Fibroblast of pulmonary artery (primary cell): ENCODE data around the gene C1QTNF5.

Experiments used
- DNase-seq: peaks from one replicate; pipeline ENCODE4 v3.0.0-alpha.2; 2010; ENCODE audit warnings: low read depth
- H3K4me3 ChIP-seq: replicated peaks from 2 replicates; pipeline ENCODE4 v1.5.1; 2011; ENCODE audit warnings: low read depth, mild to moderate bottlenecking, control low read depth, low read length, moderate library complexity
- CTCF ChIP-seq: IDR thresholded peaks from 2 replicates; pipeline ENCODE4 v1.5.1; 2011; ENCODE audit warnings: mild to moderate bottlenecking, control low read depth, low read length, inconsistent platforms; ENCODE audit errors: missing control alignments

Gene C1QTNF5

DNA sequence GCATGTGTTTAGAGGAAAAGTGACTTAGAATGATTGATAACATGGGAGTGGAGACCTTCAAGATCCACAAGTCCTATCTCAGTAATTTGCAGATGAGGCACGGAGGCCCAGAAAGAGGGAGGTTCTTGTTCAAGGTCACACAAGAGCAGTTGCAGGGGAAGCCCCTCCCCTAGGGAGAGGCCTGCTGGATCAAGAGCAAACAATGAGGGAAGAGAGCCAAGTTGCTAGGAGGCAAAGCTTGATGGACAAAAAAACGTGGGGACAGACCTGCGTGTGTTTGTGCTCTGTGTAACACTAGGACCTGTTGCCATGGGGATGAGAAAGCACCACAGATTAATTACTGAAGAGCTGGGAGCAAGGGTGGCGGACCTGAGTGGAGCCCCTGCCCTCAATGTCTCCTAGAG lies 12.2 kb upstream of the C1QTNF5 start:
- no peak for TF ChIP-seq CTCF
- DNase-seq: peak; percentile 82

GRCh38 chr11:119351232-119351631 lies 10.5 kb upstream of the C1QTNF5 start:
- H3K4me3 ChIP-seq: no peak overlapping the region
- no peak for TF ChIP-seq CTCF
- no peak for DNase-seq

More for the DNA sequence above, 12.2 kb upstream of the C1QTNF5 start:
- H3K4me3 ChIP-seq: no peak overlapping the region

GRCh38 chr11:119350302-119350701 lies 9.6 kb upstream of the C1QTNF5 start:
- no peak for TF ChIP-seq CTCF
- no peak overlapping the region for H3K4me3 ChIP-seq
- no peak for DNase-seq

GRCh38 chr11:119347940-119348605 lies 7.4 kb upstream of the C1QTNF5 start:
- TF ChIP-seq CTCF: no peak
- H3K4me3 ChIP-seq: no peak overlapping the region
- DNase-seq: no peak

- no peak for DNase-seq
- H3K4me3 ChIP-seq: no peak overlapping the region
- TF ChIP-seq CTCF: no peak
These were observed 6.6 kb upstream of the C1QTNF5 start for GRCh38 chr11:119347242-119347641.

DNA sequence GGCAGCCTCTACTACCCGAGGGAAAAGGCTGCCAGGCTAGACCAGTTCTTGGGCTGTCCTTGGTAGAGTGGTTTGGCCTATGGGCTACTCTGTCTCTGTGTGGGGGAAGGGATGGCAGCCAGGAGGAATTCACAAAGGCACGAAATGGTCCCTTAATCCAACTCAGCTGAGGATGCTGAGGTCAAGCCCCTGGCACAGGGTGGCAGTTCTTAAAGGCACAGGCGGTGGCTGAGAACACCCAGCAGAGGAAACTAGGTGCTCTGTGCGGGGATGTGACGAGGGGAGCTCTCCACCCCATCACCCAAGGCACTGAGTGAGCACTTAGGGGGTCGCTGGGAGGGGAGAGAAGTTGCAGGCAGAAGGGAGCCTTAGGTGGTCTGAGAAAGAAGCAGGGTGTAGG lies 5.9 kb upstream of the C1QTNF5 start, which contains the start of gene MFRP:
Gene MFRP (minus strand): TSS at position 101 of the 400 bp plus-strand sequence. CDS start 192 bp downstream, outside the sequence.
- H3K4me3 ChIP-seq: no peak within 1 kb of the TSS
- no peak for TF ChIP-seq CTCF
- DNase-seq: no peak

DNA sequence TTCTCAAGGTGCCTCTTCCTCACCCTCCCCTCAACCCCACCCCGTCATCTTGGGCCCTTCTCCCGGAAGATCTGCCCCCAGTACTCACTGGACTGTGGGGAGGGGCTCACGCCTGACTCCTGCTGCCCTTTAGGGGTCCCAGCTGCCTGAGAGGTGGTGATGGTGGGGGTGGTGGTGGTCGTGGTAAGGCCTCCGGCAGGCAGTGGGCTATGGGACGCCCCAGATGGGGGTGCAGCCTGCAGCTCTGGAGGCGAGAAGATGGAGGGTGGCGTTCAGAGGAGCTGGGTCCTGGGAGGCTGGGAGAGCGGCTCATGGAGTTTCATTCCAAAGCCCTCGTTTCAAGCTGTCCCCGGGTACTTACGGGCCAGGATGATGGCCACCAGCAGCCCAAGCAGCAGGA lies 5.0 kb upstream of the C1QTNF5 start:
- no peak overlapping the region for H3K4me3 ChIP-seq
- no peak for TF ChIP-seq CTCF

More for the DNA sequence above, 5.0 kb upstream of the C1QTNF5 start:
- no peak for DNase-seq
